ENCODE data around the gene LSM8.

GRCh38 chr7:118153551-118154177 lies 30.3 kb upstream of the LSM8 start:
- no peak for TF ChIP-seq ZNF24 (IDR thresholded peaks at IDR 0.05)
- TF ChIP-seq MXI1 (IDR thresholded peaks at IDR 0.05; ENCODE audit: low read depth, low read length) = no peak
- TF ChIP-seq EGR1 (IDR thresholded peaks at IDR 0.05; ENCODE audit: borderline replicate concordance in 1 of 2, low read depth in 2 of 2, low read length in 2 of 2) = no peak
